GM19023 (cell line): ENCODE data around the gene MT1M.
A peak's percentile ranks its signal among the peaks of the same experiment; 100 is the strongest.
"Not testable (repeated sequence)": the region's sequence is repeated elsewhere in the genome, so short reads cannot be mapped to it uniquely, and the experiment has no call there.

ENCODE experiments used
- ATAC-seq: cut with Tn5 transposase; IDR thresholded peaks from one replicate; pipeline ENCODE4 v1.9.1; 2021; ENCODE audit warnings: mild to moderate bottlenecking, moderate library complexity; ENCODE audit not compliant: unreplicated experiment

The MT1M gene

GRCh38 chr16:56608043-56608875 lies 24.2 kb upstream of the MT1M start, which contains the start of gene MT2A:
TSS of gene MT2A (plus strand) at chr16:56608584. CDS start at chr16:56608656, 72 bp downstream.
- ATAC-seq = peak; percentile 96

- no peak for ATAC-seq
These were observed 23.5 kb upstream of the MT1M start for GRCh38 chr16:56608876-56609462.

- ATAC-seq = peak; percentile 30
These were observed 23.0 kb upstream of the MT1M start for GRCh38 chr16:56609463-56609921.

- no peak for ATAC-seq
These were observed 22.3 kb upstream of the MT1M start for GRCh38 chr16:56610017-56610608.

- no peak for ATAC-seq
These were observed 21.8 kb upstream of the MT1M start for GRCh38 chr16:56610609-56611111.

GRCh38 chr16:56611281-56611833 lies 21.1 kb upstream of the MT1M start:
- ATAC-seq = no peak

- ATAC-seq = no peak
These were observed 18.8 kb upstream of the MT1M start for GRCh38 chr16:56613706-56614105.

GRCh38 chr16:56614549-56614991 lies 17.9 kb upstream of the MT1M start:
- no peak for ATAC-seq

GRCh38 chr16:56615353-56615752 lies 17.1 kb upstream of the MT1M start:
- no peak for ATAC-seq

GRCh38 chr16:56616608-56617211 lies 15.7 kb upstream of the MT1M start:
- no peak for ATAC-seq

- ATAC-seq = no peak
These were observed 15.0 kb upstream of the MT1M start for GRCh38 chr16:56617212-56618085.

GRCh38 chr16:56618138-56618537 lies 14.3 kb upstream of the MT1M start:
- no peak for ATAC-seq

GRCh38 chr16:56620339-56620897 lies 12.0 kb upstream of the MT1M start:
- ATAC-seq = no peak

- ATAC-seq = not testable (repeated sequence)
These were observed 10.6 kb upstream of the MT1M start for GRCh38 chr16:56621665-56622445.

GRCh38 chr16:56623184-56623583 lies 9.3 kb upstream of the MT1M start:
- ATAC-seq = not testable (repeated sequence)

- ATAC-seq = no peak
These were observed 8.8 kb upstream of the MT1M start for GRCh38 chr16:56623637-56624036.

- peak; percentile 54 for ATAC-seq
These were observed 7.1 kb upstream of the MT1M start, which contains the start of gene MT1E for GRCh38 chr16:56625140-56625942. TSS of gene MT1E (plus strand) at chr16:56625781. CDS start at chr16:56625852, 71 bp downstream.
